CD14-positive monocyte (primary cell): ENCODE measurements around the gene RING1. TPM values are rescaled to one million over a fixed set of nuclear protein-coding genes. Genes with fewer than 3 reads are reported as not detected.
A peak's percentile ranks its signal among the peaks of the same experiment; 100 is the strongest.

Experiments used
- DNase-seq, 3 donors: peaks; one replicate each; pipeline ENCODE4 v3.0.0-alpha.2; 2011 to 2022
- H2AFZ ChIP-seq: 2 replicates; pipeline ENCODE4 v1.6.0; 2012; ENCODE audit warnings: mild to moderate bottlenecking, low read depth, low read length, inconsistent platforms; ENCODE audit not compliant: insufficient read depth, poor library complexity, severe bottlenecking
- H3K27ac ChIP-seq, 2 donors: 1 replicate in 1 of 2; 2 replicates in 1 of 2; pipeline ENCODE4 v1.5.1; 2012 to 2013; ENCODE audit warnings: low read length in 2 of 2, control low read depth in 1 of 2, inconsistent platforms in 1 of 2, low read depth in 1 of 2, mild to moderate bottlenecking in 1 of 2
- H3K27me3 ChIP-seq, 2 donors: one replicate each; pipeline versions ENCODE4 v1.6.0 to v1.6.1; 2011 to 2013; ENCODE audit warnings: low read length in 2 of 2; ENCODE audit not compliant: control insufficient read depth in 2 of 2, insufficient read depth in 2 of 2
- H3K36me3 ChIP-seq, 2 donors: replicated peaks in 1 of 2; 1 replicate in 1 of 2; 2 replicates in 1 of 2; pipeline versions ENCODE4 v1.5.1 to v1.6.1; 2012 to 2013; ENCODE audit warnings: low read length in 2 of 2, control low read depth in 1 of 2, inconsistent platforms in 1 of 2, mild to moderate bottlenecking in 1 of 2; ENCODE audit not compliant: insufficient read depth in 2 of 2, control insufficient read depth in 1 of 2
- H3K4me1 ChIP-seq, 2 donors: 1 replicate in 1 of 2; 2 replicates in 1 of 2; pipeline versions ENCODE4 v1.5.1 to v1.6.1; 2012 to 2013; ENCODE audit warnings: low read length in 2 of 2, control low read depth in 1 of 2, inconsistent platforms in 1 of 2, mild to moderate bottlenecking in 1 of 2, moderate library complexity in 1 of 2; ENCODE audit not compliant: insufficient read depth in 2 of 2, control insufficient read depth in 1 of 2
- H3K4me2 ChIP-seq: replicated peaks from 2 replicates; pipeline ENCODE3; 2012; ENCODE audit warnings: low read length, moderate library complexity, mild to moderate bottlenecking; ENCODE audit not compliant: poor library complexity, severe bottlenecking; ENCODE audit errors: extremely low read depth
- H3K4me3 ChIP-seq, 3 experiments: fragments of 200-600 bp in 1 of 3; sonication (generic) in 1 of 3; replicated peaks in 1 of 3; 1 replicate in 2 of 3; 2 replicates in 1 of 3; pipeline ENCODE4 v1.5.1; 2011 to 2013; ENCODE audit warnings: low read length in 3 of 3, mild to moderate bottlenecking in 3 of 3, control low read depth in 2 of 3, low read depth in 2 of 3, inconsistent platforms in 1 of 3, moderate library complexity in 1 of 3
- H3K79me2 ChIP-seq: 2 replicates; pipeline ENCODE4 v1.6.0; 2012; ENCODE audit warnings: mild to moderate bottlenecking, control low read depth, inconsistent platforms, low read length, moderate library complexity; ENCODE audit not compliant: insufficient read depth
- H3K9ac ChIP-seq: 2 replicates; pipeline ENCODE4 v1.6.0; 2017; ENCODE audit warnings: low read length, mild to moderate bottlenecking; ENCODE audit not compliant: insufficient read depth, poor library complexity, severe bottlenecking
- H3K9me3 ChIP-seq, 2 donors: replicated peaks in 1 of 2; 1 replicate in 1 of 2; 2 replicates in 1 of 2; pipeline versions ENCODE4 v1.5.1 to v1.6.1; 2012 to 2013; ENCODE audit warnings: low read length in 2 of 2, control low read depth in 1 of 2; ENCODE audit not compliant: control insufficient read depth in 1 of 2, insufficient read depth in 1 of 2
- H4K20me1 ChIP-seq: 2 replicates; pipeline ENCODE4 v1.6.0; 2012; ENCODE audit warnings: mild to moderate bottlenecking, low read length, control low read depth, moderate library complexity; ENCODE audit not compliant: insufficient read depth
- H3K27ac Mint-ChIP-seq, 7 donors: one replicate each; pipeline ENCODE4 v1.8.0; 2020; ENCODE audit warnings: mild to moderate bottlenecking in 7 of 7, mixed read lengths in 7 of 7, moderate library complexity in 6 of 7, inconsistent platforms in 2 of 7
- H3K27me3 Mint-ChIP-seq, 3 donors: one replicate each; pipeline ENCODE4 v1.8.0; 2021 to 2022; ENCODE audit warnings: low read depth in 3 of 3, mild to moderate bottlenecking in 3 of 3, mixed read lengths in 3 of 3, moderate library complexity in 3 of 3, inconsistent platforms in 1 of 3
- H3K36me3 Mint-ChIP-seq, 2 donors: one replicate each; pipeline ENCODE4 v1.8.0; 2020; ENCODE audit warnings: mixed read lengths in 2 of 2, inconsistent platforms in 1 of 2, mild to moderate bottlenecking in 1 of 2
- H3K4me1 Mint-ChIP-seq: one replicate; pipeline ENCODE4 v1.8.0; 2020; ENCODE audit warnings: mild to moderate bottlenecking, mixed read lengths
- H3K4me3 Mint-ChIP-seq, 2 donors: one replicate each; pipeline ENCODE4 v1.8.0; 2020; ENCODE audit warnings: mild to moderate bottlenecking in 2 of 2, mixed read lengths in 2 of 2, moderate library complexity in 1 of 2
- H3K9me3 Mint-ChIP-seq, 7 donors: one replicate each; pipeline ENCODE4 v1.8.0; 2020 to 2022; ENCODE audit warnings: mixed read lengths in 7 of 7, mild to moderate bottlenecking in 6 of 7, moderate library complexity in 6 of 7, inconsistent platforms in 2 of 7
- CTCF ChIP-seq: fragments of 200-600 bp; IDR thresholded peaks from one replicate; pipeline ENCODE4 v1.8.0; 2022; ENCODE audit warnings: antibody characterized with exemption, mild to moderate bottlenecking
- WGBS: methylation state at CpG from one replicate; pipeline ENCODE4 v1.1.5; 2013; ENCODE audit warnings: missing lambda C conversion rate; ENCODE audit not compliant: insufficient coverage; 5-methylcytosine and 5-hydroxymethylcytosine counted together
- intact Hi-C, 2 donors: fragments of 100-400 bp; cut with micrococcal nuclease; formaldehyde crosslinking; loops; one replicate each; pipeline versions ENCODE4 v1.15.0 to v1.15.1; 2023
- polyA plus RNA-seq, 3 donors: library from polyadenylated mRNA; depleted of rRNA in 1 of 3; unstranded in 2 of 3; stranded (reverse) in 1 of 3; fragments of 300-500 nt in 2 of 3; fragments of >200 nt in 1 of 3; fragmentation: Illumina TruSeq in 2 of 3; gene quantifications; 1 replicate in 2 of 3; 2 replicates in 1 of 3; pipeline ENCODE4 v1.2.3, GENCODE V29; 2012 to 2021

The RING1 gene
- polyA plus RNA-seq, 3 donors, result 4.6 to 27.9 (median 5.7) TPM

GRCh38 chr6:33236852-33237251 is 28.6 kb downstream of the RING1 start:
- H3K36me3 Mint-ChIP-seq, result no peaks in the 10 kb centered on the region
- H3K9me3 Mint-ChIP-seq, result peaks cover 0 to 8% (median 0%) of the 10 kb centered on the region in 7 donors
- peaks cover 13 to 28% (median 26%) of the 10 kb centered on the region in 3 donors for H3K27me3 Mint-ChIP-seq
- no peaks in the 10 kb centered on the region for H4K20me1 ChIP-seq
- H3K9me3 ChIP-seq, result no peaks in the 10 kb centered on the region
- H3K9ac ChIP-seq, result no peak overlapping the region
- no peaks in the 10 kb centered on the region for H3K79me2 ChIP-seq
- H3K4me1 ChIP-seq, result peaks cover 2 to 8% of the 10 kb centered on the region in 2 donors
- WGBS, result 91% methylated on average over 5 of the region's 6 CpGs
- H2AFZ ChIP-seq, result no peak overlapping the region
- no peak overlapping the region for H3K4me3 ChIP-seq
- TF ChIP-seq CTCF, result no peak
- intact Hi-C loops, result no loop called here
- H3K27me3 ChIP-seq, result peaks cover 2 to 11% of the 10 kb centered on the region in 2 donors
- H3K27ac Mint-ChIP-seq, result peak overlapping the region in 1 of 7 donors; percentile 90
- no peak overlapping the region for H3K4me3 Mint-ChIP-seq
- peaks cover 4% of the 10 kb centered on the region for H3K4me1 Mint-ChIP-seq
- H3K27ac ChIP-seq, result no peak overlapping the region
- H3K4me2 ChIP-seq, result no peak overlapping the region
- H3K36me3 ChIP-seq, result no peaks in the 10 kb centered on the region
- no peak for DNase-seq

- H3K9me3 ChIP-seq, result no peaks in the 10 kb centered on the region
- 77% methylated on average over 2 of the region's 2 CpGs for WGBS
- intact Hi-C loops, result no loop called here
- H4K20me1 ChIP-seq, result no peaks in the 10 kb centered on the region
- H3K9ac ChIP-seq, result no peak overlapping the region
- peaks cover 3 to 10% of the 10 kb centered on the region in 2 donors for H3K4me1 ChIP-seq
- H3K36me3 ChIP-seq, result no peaks in the 10 kb centered on the region
- peaks cover 2 to 15% of the 10 kb centered on the region in 2 donors for H3K27me3 ChIP-seq
- no peak overlapping the region for H3K4me2 ChIP-seq
- no peak overlapping the region for H2AFZ ChIP-seq
- H3K27ac Mint-ChIP-seq, result peak overlapping the region in 1 of 7 donors; percentile 21
- no peak overlapping the region for H3K4me3 Mint-ChIP-seq
- no peaks in the 10 kb centered on the region for H3K36me3 Mint-ChIP-seq
- TF ChIP-seq CTCF, result no peak
- H3K4me1 Mint-ChIP-seq, result peaks cover 5% of the 10 kb centered on the region
- H3K9me3 Mint-ChIP-seq, result peaks cover 0 to 11% (median 0%) of the 10 kb centered on the region in 7 donors
- H3K27ac ChIP-seq, result no peak overlapping the region
- no peak for DNase-seq
- H3K27me3 Mint-ChIP-seq, result peaks cover 13 to 33% (median 27%) of the 10 kb centered on the region in 3 donors
- no peak overlapping the region for H3K4me3 ChIP-seq
- H3K79me2 ChIP-seq, result no peaks in the 10 kb centered on the region
Observed at GRCh38 chr6:33237741-33238140, 29.4 kb downstream of the RING1 start.
